GM18873 (cell line): Measurements from ENCODE around the gene ZNF69.
"Not testable (repeated sequence)": the region's sequence is repeated elsewhere in the genome, so short reads cannot be mapped to it uniquely, and the experiment has no call there.

Experiments
- ATAC-seq: cut with Tn5 transposase; IDR thresholded peaks from one replicate; pipeline ENCODE4 v1.9.1; 2021; ENCODE audit warnings: mild to moderate bottlenecking, moderate library complexity, moderate number of reproducible peaks; ENCODE audit not compliant: unreplicated experiment, low FRiP score

The ZNF69 gene

GRCh38 chr19:11887611-11888531 lies at the start of gene ZNF69:
Gene ZNF69 (plus strand): TSS chr19:11887782. CDS start chr19:11887924, 142 bp downstream.
- ATAC-seq = no peak

- no peak for ATAC-seq
Observed at GRCh38 chr19:11843722-11844121, 43.9 kb upstream of the ZNF69 start.

- ATAC-seq = not testable (repeated sequence)
Observed at GRCh38 chr19:11847615-11848014, 40.0 kb upstream of the ZNF69 start.

GRCh38 chr19:11848200-11848593 lies 39.4 kb upstream of the ZNF69 start:
- no peak for ATAC-seq

- ATAC-seq = peak; percentile 55
Observed at GRCh38 chr19:11848594-11849469, 38.8 kb upstream of the ZNF69 start, which contains the start of gene ZNF439. Gene ZNF439 (plus strand): TSS chr19:11848726. CDS start chr19:11848868, 142 bp downstream.

GRCh38 chr19:11850289-11850688 lies 37.3 kb upstream of the ZNF69 start:
- ATAC-seq = not testable (repeated sequence)

- no peak for ATAC-seq
Observed at GRCh38 chr19:11853358-11853757, 34.2 kb upstream of the ZNF69 start.

- ATAC-seq = no peak
Observed at GRCh38 chr19:11856596-11857250, 30.9 kb upstream of the ZNF69 start.

- ATAC-seq = no peak
Observed at GRCh38 chr19:11860721-11861120, 26.9 kb upstream of the ZNF69 start.

GRCh38 chr19:11861301-11861700 lies 26.3 kb upstream of the ZNF69 start:
- no peak for ATAC-seq

GRCh38 chr19:11867766-11868165 lies 19.8 kb upstream of the ZNF69 start:
- ATAC-seq = not testable (repeated sequence)

GRCh38 chr19:11868188-11868587 lies 19.4 kb upstream of the ZNF69 start:
- no peak for ATAC-seq

GRCh38 chr19:11872624-11873023 lies 15.0 kb upstream of the ZNF69 start:
- ATAC-seq = no peak

- no peak for ATAC-seq
Observed at GRCh38 chr19:11873762-11874161, 13.8 kb upstream of the ZNF69 start.

- ATAC-seq = not testable (repeated sequence)
Observed at GRCh38 chr19:11879687-11880266, 7.8 kb upstream of the ZNF69 start.

- ATAC-seq = no peak
Observed at GRCh38 chr19:11880598-11880997, 7.0 kb upstream of the ZNF69 start.

GRCh38 chr19:11881151-11881800 lies 6.3 kb upstream of the ZNF69 start:
- no peak for ATAC-seq

GRCh38 chr19:11882606-11883005 lies 5.0 kb upstream of the ZNF69 start:
- no peak for ATAC-seq

- no peak for ATAC-seq
Observed at GRCh38 chr19:11887234-11887610, 360 bp upstream of the ZNF69 start.

- ATAC-seq = not testable (repeated sequence)
Observed at GRCh38 chr19:11889901-11890300, 2.3 kb downstream of the ZNF69 start.
